HUES6 (cell line): ENCODE results near the gene COL5A1.

Experiments used
- H3K27ac ChIP-seq: 2 replicates; pipeline ENCODE4 v1.7.0; 2013; ENCODE audit warnings: low read depth, mild to moderate bottlenecking, low read length, inconsistent platforms
- H3K27me3 ChIP-seq: 2 replicates; pipeline ENCODE4 v1.6.1; 2013; ENCODE audit warnings: low read length; ENCODE audit not compliant: control insufficient read depth, insufficient read depth
- H3K36me3 ChIP-seq: 2 replicates; pipeline ENCODE4 v1.6.1; 2013; ENCODE audit warnings: low read length; ENCODE audit not compliant: control insufficient read depth, insufficient read depth
- H3K4me1 ChIP-seq: 2 replicates; pipeline ENCODE4 v1.6.1; 2013; ENCODE audit warnings: low read length; ENCODE audit not compliant: control insufficient read depth, insufficient read depth
- H3K4me3 ChIP-seq: 2 replicates; pipeline ENCODE4 v1.5.1; 2013; ENCODE audit warnings: low read depth, low read length
- H3K9ac ChIP-seq: one replicate; pipeline ENCODE4 v1.6.1; 2013; ENCODE audit warnings: mild to moderate bottlenecking, low read length
- H3K9me3 ChIP-seq: 2 replicates; pipeline ENCODE4 v1.6.1; 2013; ENCODE audit warnings: low read depth, low read length; ENCODE audit not compliant: control insufficient read depth, insufficient read depth

COL5A1 gene

GRCh38 chr9:134751622-134752021, 110.0 kb downstream of the COL5A1 start:
- H3K27ac ChIP-seq: no peak overlapping the region
- peaks cover 10% of the 10 kb centered on the region; the same call in 1 of the 2 replicates for H3K9me3 ChIP-seq
- H3K4me3 ChIP-seq: no peak overlapping the region
- no peaks in the 10 kb centered on the region for H3K4me1 ChIP-seq
- H3K9ac ChIP-seq: no peak overlapping the region
- peaks cover 46% of the 10 kb centered on the region for H3K36me3 ChIP-seq
- H3K27me3 ChIP-seq: no peaks in the 10 kb centered on the region

- Histone ChIP-seq H3K9me3 (peaks cover 6% of the 10 kb centered on the region; the same call in 1 of the 2 replicates), H3K27me3 (no peaks in the 10 kb centered on the region), H3K27ac (no peak overlapping the region), H3K36me3 (peaks cover 36% of the 10 kb centered on the region), H3K4me3 (no peak overlapping the region), H3K9ac (no peak overlapping the region), H3K4me1 (no peaks in the 10 kb centered on the region)
Measured at GRCh38 chr9:134752471-134753168, 111.0 kb downstream of the COL5A1 start.

- H3K9ac ChIP-seq: no peak overlapping the region
- H3K9me3 ChIP-seq: peaks cover under 1% of the 10 kb centered on the region; the same call in 1 of the 2 replicates
- no peak overlapping the region for H3K4me3 ChIP-seq
- peaks cover 31% of the 10 kb centered on the region; the same call in 1 of the 2 replicates for H3K36me3 ChIP-seq
- H3K27me3 ChIP-seq: no peaks in the 10 kb centered on the region
- H3K27ac ChIP-seq: no peak overlapping the region
- no peaks in the 10 kb centered on the region for H3K4me1 ChIP-seq
Measured at GRCh38 chr9:134753191-134753590, 111.6 kb downstream of the COL5A1 start.

- Histone ChIP-seq H3K9ac (no peak overlapping the region), H3K27me3 (no peaks in the 10 kb centered on the region)
Measured at GRCh38 chr9:134755221-134755907, 113.8 kb downstream of the COL5A1 start.

GRCh38 chr9:134756098-134756497, 114.5 kb downstream of the COL5A1 start:
- Histone ChIP-seq H3K27ac (no peak overlapping the region), H3K4me1 (no peaks in the 10 kb centered on the region), H3K27me3 (no peaks in the 10 kb centered on the region), H3K36me3 (peaks cover 35% of the 10 kb centered on the region), H3K9me3 (peaks cover 8% of the 10 kb centered on the region; the same call in 1 of the 2 replicates), H3K9ac (no peak overlapping the region), H3K4me3 (no peak overlapping the region)

More at GRCh38 chr9:134755221-134755907, 113.8 kb downstream of the COL5A1 start:
- Histone ChIP-seq H3K36me3 (peaks cover 30% of the 10 kb centered on the region), H3K9me3 (peaks cover 4% of the 10 kb centered on the region; the same call in 1 of the 2 replicates), H3K4me3 (no peak overlapping the region), H3K27ac (no peak overlapping the region), H3K4me1 (no peaks in the 10 kb centered on the region)

- no peak overlapping the region for H3K9ac ChIP-seq
- H3K9me3 ChIP-seq: peaks cover 8% of the 10 kb centered on the region; the same call in 1 of the 2 replicates
- H3K4me1 ChIP-seq: no peaks in the 10 kb centered on the region
- no peak overlapping the region for H3K4me3 ChIP-seq
- peaks cover 45% of the 10 kb centered on the region for H3K36me3 ChIP-seq
- no peaks in the 10 kb centered on the region for H3K27me3 ChIP-seq
- H3K27ac ChIP-seq: no peak overlapping the region
Measured at GRCh38 chr9:134757216-134757975, 115.8 kb downstream of the COL5A1 start.

- Histone ChIP-seq H3K27me3 (no peaks in the 10 kb centered on the region), H3K36me3 (peaks cover 39% of the 10 kb centered on the region), H3K9me3 (peaks cover 8% of the 10 kb centered on the region; the same call in 1 of the 2 replicates), H3K27ac (no peak overlapping the region), H3K4me3 (no peak overlapping the region), H3K4me1 (no peaks in the 10 kb centered on the region), H3K9ac (no peak overlapping the region)
Measured at GRCh38 chr9:134758949-134759607, 117.5 kb downstream of the COL5A1 start.

GRCh38 chr9:134759913-134760312, 118.3 kb downstream of the COL5A1 start:
- Histone ChIP-seq H3K4me3 (no peak overlapping the region), H3K9ac (no peak overlapping the region), H3K36me3 (peaks cover 38% of the 10 kb centered on the region), H3K9me3 (peaks cover 8% of the 10 kb centered on the region; the same call in 1 of the 2 replicates), H3K4me1 (no peaks in the 10 kb centered on the region), H3K27me3 (no peaks in the 10 kb centered on the region), H3K27ac (no peak overlapping the region)

- Histone ChIP-seq H3K27ac (no peak overlapping the region), H3K4me1 (no peaks in the 10 kb centered on the region), H3K9me3 (peaks cover 8% of the 10 kb centered on the region; the same call in 1 of the 2 replicates), H3K4me3 (no peak overlapping the region), H3K9ac (no peak overlapping the region), H3K27me3 (no peaks in the 10 kb centered on the region), H3K36me3 (peaks cover 42% of the 10 kb centered on the region)
Measured at GRCh38 chr9:134760750-134761420, 119.3 kb downstream of the COL5A1 start.
